Esophagus muscularis mucosa (tissue), 4 donors: ENCODE results near the gene DIPK1A.

Experiments
- EP300 ChIP-seq: sonication (generic); formaldehyde crosslinking; IDR thresholded peaks from one replicate; pipeline ENCODE4 v1.6.1; 2017; ENCODE audit warnings: antibody characterized with exemption
- POLR2A ChIP-seq: fragments of 450-650 bp; IDR thresholded peaks from one replicate; pipeline ENCODE4 v1.6.1; 2017; ENCODE audit warnings: antibody characterized with exemption, moderate library complexity, mild to moderate bottlenecking, low read depth
- POLR2AphosphoS5 ChIP-seq, 2 donors: sonication (generic); formaldehyde crosslinking; IDR thresholded peaks; one replicate each; pipeline ENCODE4 v1.6.1; 2017; ENCODE audit warnings: antibody characterized with exemption in 2 of 2
- TF ChIP-seq, protein P1 (sequence below), 3 experiments: fragments of 200-600 bp in 2 of 3; fragments of 450-650 bp in 1 of 3; sonication (generic) in 2 of 3; IDR thresholded peaks; one replicate each; pipeline ENCODE4 v1.5.1; 2017 to 2019; ENCODE audit warnings: antibody characterized with exemption in 3 of 3, mild to moderate bottlenecking in 2 of 3, moderate library complexity in 1 of 3

DNA sequence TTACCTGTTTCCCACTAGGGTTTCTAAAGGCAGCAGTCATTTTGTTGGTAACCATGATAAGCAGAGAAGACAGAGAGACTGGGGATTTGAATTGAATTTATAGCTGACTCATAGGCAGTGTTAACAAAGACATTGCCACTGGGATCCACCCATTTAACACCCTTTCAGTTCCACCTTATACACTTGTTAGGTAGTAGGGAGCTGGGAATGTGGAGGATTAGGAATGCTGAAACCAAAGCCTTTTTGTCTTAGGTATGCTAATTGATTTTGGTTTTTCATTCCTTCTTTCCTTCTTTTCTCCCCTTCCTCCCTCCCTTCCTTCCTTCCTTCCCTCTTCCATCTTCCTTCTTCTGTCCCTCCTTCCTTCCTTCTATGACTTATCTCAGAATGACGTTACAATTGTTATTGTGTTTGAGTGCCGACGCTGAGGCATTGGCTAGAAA lies 168.9 kb downstream of the DIPK1A start:
- TF ChIP-seq, protein P1, sequence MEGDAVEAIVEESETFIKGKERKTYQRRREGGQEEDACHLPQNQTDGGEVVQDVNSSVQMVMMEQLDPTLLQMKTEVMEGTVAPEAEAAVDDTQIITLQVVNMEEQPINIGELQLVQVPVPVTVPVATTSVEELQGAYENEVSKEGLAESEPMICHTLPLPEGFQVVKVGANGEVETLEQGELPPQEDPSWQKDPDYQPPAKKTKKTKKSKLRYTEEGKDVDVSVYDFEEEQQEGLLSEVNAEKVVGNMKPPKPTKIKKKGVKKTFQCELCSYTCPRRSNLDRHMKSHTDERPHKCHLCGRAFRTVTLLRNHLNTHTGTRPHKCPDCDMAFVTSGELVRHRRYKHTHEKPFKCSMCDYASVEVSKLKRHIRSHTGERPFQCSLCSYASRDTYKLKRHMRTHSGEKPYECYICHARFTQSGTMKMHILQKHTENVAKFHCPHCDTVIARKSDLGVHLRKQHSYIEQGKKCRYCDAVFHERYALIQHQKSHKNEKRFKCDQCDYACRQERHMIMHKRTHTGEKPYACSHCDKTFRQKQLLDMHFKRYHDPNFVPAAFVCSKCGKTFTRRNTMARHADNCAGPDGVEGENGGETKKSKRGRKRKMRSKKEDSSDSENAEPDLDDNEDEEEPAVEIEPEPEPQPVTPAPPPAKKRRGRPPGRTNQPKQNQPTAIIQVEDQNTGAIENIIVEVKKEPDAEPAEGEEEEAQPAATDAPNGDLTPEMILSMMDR (IDR thresholded peaks at IDR 0.05): no peak
- no peak for TF ChIP-seq POLR2AphosphoS5 (IDR thresholded peaks at IDR 0.05)
- TF ChIP-seq EP300: no peak
- no peak for TF ChIP-seq POLR2A
